ACHN (cell line): Measurements from ENCODE around the gene ATP1B1.

Source experiments
- DNase-seq: peaks from one replicate; pipeline ENCODE4 v3.0.0-alpha.2; 2015
- in situ Hi-C: cut with HindIII; loops from 2 replicates; pipeline ENCODE4 v1.10.0; 2017; ENCODE audit warnings: low sequenced_read_pairs, low pct_ligation_motif_present, low pct_unique_long_range_greater_than_20kb

The ATP1B1 gene

DNA sequence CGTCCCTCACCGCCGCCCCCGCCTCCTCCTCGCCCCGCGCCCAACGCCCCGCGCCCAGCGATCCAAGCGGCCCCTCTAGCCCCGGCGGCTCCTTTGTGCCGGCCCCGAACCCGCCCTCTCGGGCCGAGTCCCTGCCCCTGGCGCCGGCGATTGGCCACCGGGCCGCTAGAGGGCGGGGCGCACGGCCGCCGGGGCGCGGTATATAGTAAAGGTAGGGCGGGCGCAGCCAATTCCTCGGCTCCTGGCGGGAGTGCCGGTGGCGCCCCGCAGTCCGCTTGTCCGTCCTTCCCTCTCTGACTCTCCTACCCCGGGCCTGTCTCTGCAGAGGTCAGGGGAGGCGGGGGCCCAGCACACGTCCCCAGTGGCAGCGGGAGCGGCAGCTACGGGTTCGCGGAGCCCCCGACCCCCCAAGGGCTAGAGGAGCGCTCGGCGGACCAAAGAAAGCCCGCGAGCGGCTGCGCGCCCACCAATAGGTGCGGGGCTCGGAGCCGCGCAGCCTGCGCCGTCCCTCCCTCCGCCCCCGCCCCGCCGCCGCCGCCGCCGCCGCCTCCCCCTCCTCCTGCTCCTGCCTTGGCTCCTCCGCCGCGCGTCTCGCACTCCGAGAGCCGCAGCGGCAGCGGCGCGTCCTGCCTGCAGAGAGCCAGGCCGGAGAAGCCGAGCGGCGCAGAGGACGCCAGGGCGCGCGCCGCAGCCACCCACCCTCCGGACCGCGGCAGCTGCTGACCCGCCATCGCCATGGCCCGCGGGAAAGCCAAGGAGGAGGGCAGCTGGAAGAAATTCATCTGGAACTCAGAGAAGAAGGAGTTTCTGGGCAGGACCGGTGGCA lies at the start of gene ATP1B1:
ATP1B1 (plus strand) TSS at position 596 of the 826 bp plus-strand sequence; CDS start at position 736, 140 bp downstream.
- DNase-seq = peak; percentile 91
- in situ Hi-C loops = no loop called here

DNA sequence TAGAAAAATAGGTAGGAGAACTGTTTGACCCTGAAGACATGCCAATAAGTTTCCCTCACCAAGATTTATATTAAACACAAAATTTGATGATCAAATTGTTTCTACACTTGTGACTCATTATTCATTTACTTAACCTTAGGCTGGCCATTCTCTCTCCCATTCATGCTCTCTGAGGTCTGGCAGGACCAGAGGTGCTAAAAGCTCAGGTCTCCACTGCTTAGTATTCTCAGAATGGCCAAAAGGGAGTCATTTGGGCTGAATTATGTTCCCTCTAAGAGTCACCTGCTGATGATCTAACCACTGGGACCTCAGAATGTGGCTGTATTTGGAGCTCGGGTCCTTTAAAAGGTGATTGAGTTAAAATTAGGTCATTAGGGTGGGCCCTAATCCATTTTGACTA lies 47.1 kb upstream of the ATP1B1 start:
- no peak for DNase-seq
- in situ Hi-C loops = no loop called here

DNA sequence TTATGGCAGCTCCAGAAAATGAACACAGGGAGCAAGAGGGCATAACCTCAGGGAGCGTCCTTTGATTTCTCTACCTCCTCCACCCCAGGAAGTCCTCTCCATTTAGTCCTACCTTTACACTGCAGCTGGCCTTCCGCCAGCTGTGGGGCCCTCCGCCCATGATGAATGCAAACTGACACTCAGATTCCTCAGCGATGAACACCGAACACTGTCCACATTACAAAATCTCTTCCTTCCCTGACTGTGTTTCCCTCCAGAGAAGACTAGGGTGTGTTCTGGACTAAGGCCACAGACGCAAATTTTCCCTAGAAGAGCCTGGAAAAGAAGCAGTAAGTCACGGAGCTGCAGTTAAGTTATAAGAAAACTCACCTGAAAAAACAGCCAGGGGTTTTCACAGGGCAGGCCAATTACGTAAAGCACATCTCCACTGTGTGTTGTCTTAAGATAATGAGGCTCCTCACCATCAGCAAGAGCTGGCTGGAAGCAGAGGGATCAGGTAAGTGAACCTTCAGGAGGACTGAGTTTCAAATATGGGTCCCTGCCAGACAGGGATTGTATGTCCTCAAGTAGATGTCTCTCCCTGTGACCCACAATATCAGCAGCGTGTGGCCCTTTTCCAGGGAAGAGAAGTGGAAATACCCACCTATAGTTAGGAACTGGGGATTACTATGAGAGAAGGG lies 46.3 kb upstream of the ATP1B1 start:
- no peak for DNase-seq

GRCh38 chr1:169060919-169061639 lies 45.4 kb upstream of the ATP1B1 start:
- no peak for DNase-seq
- in situ Hi-C loops = no loop called here

More for the DNA sequence above, 46.3 kb upstream of the ATP1B1 start:
- in situ Hi-C loops = no loop called here

DNA sequence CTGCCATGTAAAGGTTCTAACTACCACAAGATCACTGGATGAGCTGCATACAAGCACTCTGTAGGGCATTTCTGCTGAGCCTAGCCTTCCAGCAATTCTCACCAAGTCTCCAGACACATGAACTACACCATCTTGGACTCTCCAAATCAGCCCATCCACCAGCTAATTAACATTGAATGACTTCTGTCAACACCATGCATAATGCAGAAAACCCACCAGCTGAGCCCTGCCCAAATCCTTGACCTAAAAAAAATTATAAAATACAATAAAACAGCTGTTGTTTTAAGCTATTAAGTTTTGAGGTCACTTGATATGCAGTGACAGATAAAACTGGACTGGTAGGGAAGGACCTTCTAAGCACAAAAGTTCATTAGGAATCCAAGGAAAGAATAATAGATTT lies 44.3 kb upstream of the ATP1B1 start:
- no peak for DNase-seq
- in situ Hi-C loops = no loop called here

DNA sequence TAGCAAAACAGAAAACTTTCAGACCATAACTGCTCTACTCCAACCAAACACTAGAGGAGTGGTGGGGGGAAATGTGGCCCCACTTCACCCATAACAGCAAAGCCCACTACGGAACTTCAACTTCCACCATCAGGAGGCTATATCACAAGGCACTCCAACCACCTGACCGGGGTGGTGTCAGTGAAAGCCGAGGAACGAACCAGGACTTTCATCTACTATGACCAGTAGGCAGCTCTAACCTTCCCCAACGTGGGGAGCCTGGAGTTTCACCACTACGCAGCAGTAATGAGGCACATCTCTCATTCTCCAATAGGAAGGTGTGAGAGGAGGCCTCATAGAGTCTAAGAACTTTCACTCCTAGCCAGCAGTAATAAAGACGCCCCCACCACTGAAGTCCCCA lies 42.4 kb upstream of the ATP1B1 start:
- in situ Hi-C loops = no loop called here

DNA sequence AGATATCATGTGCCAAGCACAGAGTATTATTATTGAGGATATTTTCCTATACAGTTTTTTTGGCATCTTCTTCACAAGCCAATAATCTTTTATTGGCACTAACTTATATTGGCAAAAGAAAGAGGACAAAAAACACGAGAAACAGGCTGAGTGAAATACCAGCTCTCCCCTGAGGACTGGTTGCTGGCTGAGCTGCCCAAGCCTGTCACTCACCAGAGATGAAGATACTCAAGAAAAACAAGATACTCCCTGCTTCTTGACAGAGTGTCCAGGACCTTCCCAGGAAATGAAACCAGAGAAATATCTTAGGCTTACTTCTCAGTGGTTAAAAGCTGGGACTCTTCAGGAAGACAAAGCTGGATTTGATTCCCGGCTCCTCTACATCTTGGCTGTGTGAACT lies 35.9 kb upstream of the ATP1B1 start:
- no peak for DNase-seq
- in situ Hi-C loops = no loop called here

More for the DNA sequence above, 42.4 kb upstream of the ATP1B1 start:
- no peak for DNase-seq

DNA sequence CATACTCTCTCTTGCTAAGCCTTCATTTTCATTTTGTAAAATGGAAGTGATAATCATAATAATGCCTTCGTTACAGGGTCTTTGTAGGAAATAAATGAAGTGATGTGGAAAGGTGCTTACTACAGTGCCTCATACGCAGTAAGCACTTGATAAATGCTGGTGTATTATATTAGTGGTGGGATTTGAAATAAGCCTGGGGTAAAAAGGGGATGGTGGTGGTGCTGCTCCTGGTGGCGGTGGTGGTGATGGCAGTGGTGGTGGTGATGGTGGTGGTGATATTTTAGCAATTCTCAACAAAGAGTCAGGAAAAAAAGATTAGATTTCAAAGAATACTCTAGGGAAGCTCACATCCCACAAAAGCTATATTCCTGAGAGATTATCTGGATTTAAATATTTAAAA lies 35.5 kb upstream of the ATP1B1 start:
- no peak for DNase-seq
- in situ Hi-C loops = no loop called here

- in situ Hi-C loops = no loop called here
- no peak for DNase-seq
Observed at GRCh38 chr1:169072945-169073725, 33.4 kb upstream of the ATP1B1 start.

DNA sequence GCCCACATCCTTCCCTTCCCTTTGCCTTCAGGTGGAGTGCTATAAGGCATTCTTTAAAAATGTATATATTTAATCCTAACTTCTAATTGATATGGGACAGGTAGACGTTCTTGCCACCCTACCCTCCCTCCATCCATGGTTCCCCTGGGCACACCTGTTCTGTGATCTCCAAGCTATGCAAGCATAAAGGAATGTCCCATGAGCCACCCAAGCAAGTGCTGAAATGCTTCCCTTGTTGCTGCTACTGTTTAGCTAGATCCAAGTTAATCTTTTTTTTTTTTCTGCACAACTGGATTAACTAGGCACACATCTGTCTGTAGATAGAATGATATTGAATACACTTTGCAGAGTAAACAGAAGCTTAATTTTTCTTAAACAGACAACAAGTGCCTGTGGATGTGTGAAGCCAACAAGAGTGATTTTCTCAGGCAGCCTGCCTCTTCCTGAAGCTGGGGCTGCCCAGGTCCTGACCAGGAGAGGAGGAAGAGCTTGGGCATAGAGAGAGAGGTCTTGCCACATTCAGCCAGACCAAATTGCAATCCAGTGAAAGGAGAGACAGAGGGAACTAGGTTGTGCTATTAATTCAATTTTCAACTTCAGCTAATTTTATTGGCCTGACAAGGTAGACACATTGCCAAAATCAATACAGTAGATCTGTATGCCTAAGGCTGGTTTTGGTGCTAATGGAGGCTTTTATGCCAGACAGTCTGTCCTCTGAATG lies 28.2 kb upstream of the ATP1B1 start:
- no peak for DNase-seq

GRCh38 chr1:169081503-169082123 lies 24.9 kb upstream of the ATP1B1 start:
- no peak for DNase-seq
- in situ Hi-C loops = no loop called here

More for the DNA sequence above, 28.2 kb upstream of the ATP1B1 start:
- in situ Hi-C loops = no loop called here

DNA sequence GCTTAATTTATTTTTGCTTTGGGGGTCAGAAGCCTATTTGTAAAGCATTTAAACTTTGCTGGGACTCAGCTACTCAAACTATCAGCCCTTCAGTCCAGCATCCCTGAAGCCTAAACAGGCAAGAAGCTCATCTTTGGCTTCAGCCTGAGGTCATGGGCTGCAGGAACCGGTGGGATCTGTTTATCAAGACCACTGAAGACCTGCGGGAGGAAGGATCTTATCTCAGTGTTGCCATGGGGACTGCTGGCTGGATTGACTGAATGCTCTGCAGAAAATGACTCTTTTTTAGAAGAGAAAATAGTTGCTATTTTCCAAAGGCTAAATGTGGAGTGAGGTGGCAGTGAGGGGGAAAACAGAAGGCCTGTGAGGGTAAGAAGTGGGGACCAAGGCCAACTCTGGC lies 20.6 kb upstream of the ATP1B1 start:
- no peak for DNase-seq
- in situ Hi-C loops = no loop called here

- in situ Hi-C loops = no loop called here
- no peak for DNase-seq
Observed at GRCh38 chr1:169086603-169087455, 19.7 kb upstream of the ATP1B1 start.

GRCh38 chr1:169087876-169088275 lies 18.6 kb upstream of the ATP1B1 start:
- in situ Hi-C loops = no loop called here
- DNase-seq = no peak

DNA sequence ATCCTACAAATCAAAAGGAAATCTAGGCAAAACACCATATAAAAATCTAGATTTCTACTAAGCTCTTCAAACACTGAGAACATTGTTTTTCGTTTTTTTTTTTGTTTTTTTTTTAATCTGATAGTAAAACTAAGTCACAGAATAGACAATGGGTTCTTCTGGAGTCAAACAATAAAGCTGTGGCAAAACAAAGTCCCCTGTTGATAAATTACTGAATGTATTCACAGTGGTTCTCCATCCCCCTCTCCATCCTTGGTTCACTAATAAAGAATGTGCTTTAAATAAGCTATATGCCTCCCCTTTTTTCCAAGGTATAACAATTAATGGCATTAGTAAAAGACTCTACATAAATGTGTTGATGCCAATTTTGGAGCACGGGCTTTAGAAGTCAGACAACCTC lies 16.7 kb upstream of the ATP1B1 start:
- DNase-seq = no peak
- in situ Hi-C loops = no loop called here

DNA sequence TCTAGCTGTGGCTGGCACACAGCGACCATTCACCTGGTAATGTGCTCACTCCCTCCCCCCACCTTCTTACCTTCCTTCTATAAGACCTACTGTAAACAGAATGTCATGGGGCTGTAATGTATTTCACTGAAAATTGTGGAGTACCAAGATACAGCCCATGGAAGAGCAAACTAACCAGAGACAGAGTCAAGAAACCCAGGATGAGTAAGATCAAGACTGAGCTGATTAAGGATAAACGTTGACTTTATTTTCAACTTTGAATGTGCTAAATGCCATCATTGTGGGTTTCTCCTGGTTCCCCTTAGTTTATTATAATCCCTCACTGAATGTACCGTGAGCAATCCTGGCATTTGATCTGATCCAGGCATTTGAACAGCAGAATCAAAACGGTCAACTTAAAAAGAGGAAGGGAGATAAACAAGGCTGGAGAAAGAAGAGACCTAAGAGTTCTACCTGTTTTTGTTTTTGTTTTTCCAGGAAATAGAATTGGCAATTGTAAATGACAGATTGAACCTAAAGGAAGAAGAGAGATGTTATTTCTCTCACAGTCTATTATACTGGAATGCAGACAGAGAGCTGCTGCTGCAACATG lies 16.1 kb upstream of the ATP1B1 start:
- in situ Hi-C loops = no loop called here
- no peak for DNase-seq
